RKO (cell line): ENCODE measurements around the gene SCAF11.

Source experiments
- DNase-seq: peaks from one replicate; pipeline ENCODE4 v3.0.0-alpha.2; 2016; ENCODE audit warnings: low spot score

The SCAF11 gene

DNA sequence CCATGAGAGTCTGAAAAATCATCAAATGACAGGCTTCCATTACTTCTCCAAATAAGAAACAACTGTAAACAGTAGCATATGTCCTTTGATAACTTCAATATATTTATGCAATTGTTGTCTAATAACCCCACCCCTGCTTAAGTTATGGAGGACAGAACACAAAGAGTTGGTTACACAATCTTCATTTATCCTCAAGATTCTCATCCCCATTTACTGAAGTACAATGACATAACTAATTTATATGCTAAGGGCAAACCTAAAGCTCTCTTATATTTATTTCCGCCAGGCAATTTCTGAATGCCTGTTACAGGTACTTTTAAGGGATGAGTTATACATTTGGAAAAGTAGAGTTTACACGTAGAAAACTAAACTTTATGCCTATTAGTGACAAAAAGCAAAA is 12.3 kb downstream of the SCAF11 start:
- no peak for DNase-seq

DNA sequence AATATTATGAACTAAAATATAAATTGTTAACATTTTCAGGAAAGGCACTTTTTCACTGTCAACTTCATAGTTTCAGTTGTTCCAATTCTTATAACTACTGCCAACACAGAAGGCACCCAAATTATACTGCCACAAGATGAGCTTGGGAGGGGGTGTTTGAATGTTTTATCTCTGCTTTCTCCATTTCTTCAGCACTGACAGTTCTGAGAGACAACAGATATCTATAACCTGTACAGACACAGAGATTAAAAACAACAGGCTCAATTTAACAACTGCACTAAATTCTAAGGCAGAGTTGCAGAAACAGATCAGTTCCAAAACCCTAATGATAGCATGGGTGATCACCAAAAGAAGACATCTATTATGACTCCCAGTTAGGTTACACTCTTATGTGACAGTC is 12.8 kb downstream of the SCAF11 start:
- DNase-seq = no peak

DNA sequence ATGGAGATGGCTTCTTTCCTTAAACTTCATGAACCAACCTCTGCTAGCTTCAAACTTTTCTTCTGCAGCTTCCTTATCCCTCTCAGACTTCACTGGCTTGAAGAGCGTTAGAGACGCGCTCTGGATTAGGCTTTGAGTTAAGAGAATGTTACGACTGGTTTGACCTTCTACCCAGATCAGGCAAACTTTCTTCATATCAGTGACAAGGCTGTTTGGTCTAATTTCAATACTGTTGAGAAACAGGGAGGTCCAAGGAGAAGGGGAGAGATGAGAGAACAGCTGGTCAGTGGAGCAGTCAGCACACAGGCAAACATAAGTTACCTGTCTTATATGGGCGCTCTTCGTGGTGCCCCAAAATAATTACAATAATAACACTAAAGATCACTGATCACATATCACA is 14.9 kb downstream of the SCAF11 start:
- no peak for DNase-seq

DNA sequence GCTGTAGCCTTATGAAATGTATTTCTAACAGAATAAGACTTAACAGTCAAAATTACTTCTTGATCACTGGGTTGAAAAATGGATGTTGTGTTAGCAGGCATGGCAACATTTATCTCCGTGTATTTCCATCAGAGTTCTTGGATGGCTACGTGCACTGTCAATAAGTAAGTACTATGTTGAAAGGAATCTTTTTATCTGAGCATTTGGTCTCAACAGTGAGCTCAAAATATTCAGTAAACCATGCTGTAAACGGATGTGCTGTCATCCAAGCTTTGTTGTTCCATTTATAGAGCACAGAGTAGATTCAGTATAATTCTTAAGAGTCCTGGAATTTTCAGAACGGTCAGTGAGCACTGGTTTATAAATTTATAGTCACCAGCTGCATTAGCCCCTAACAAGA is 15.5 kb downstream of the SCAF11 start:
- no peak for DNase-seq

DNA sequence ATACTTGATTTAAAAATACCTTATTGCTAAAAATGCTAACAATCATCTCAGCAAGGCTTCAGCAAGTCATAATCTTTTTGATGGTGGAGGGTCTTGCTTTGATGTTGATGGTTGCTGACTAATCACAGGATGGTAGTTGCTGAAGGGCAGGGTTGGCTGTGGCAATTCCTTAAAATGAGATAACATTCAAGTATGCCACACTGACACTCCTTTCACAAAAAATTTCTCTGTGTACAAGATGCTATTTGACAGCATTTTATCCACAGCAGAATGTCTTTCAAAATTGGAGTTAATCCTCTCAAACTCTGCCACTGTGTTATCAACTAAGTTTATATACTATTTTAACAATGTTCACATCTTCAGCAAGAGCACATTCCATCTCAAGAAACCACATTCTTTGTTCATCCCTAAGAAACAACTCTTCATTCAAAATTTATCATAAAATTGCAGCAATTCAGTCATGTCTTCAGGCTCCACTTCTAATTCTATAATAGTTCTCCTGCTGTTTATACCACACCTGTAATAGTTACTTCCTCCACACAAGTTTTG is 16.1 kb downstream of the SCAF11 start:
- no peak for DNase-seq

DNA sequence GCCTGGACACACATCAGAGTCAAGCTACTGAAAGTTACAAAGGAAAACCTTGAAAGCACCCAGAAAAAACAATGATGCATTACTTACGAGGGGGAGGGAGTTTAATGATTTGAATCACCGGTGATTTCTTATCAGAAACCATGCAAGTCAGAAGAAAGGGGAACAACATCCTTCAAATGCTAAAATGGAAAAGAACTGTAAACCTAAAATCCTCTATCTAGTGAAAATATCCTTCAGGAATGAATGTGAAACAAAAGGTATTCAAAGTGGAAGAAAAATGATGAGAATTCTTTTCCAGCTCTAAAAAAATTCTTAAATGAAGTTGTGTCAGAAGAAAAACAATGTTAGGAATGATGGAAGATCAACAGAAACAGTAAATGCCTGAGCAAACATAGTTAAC is 16.8 kb downstream of the SCAF11 start:
- no peak for DNase-seq

DNA sequence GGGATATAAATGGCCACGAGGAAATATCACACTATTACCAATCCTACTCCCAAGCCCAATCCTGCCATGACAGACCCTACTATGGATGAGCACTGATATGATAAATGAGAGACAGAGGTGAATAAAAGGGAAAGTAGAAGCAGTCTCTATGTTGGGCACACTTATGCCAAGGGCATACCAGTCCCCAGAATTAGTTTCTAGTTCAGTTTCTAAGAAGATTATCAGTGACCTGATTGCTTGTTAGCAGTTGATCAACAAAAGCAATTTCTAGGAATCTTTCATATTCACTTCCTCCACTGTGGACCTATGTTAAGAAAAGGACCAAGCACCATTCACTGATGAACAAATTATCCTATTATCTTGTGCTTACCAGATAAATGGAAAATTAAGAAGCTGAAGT is 20.0 kb downstream of the SCAF11 start:
- no peak for DNase-seq

DNA sequence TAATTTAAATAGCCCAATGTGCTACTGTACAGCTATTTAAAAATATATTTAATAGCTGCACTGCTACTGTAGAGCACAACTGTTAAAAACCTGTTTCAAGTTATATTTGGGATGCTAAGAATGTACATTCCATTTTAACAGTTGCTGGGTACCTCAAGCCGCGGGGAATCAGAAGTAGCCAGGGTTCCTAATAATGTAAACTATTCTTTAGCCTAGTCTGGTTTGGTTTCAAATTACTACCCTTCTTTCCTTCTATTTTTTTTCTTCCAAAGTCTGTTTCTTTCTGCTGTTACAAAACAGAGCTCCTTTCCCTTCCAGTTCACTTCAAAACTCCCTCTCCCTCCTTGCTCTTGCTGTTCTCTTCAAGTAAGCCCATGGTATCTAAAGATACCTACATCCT is 21.3 kb downstream of the SCAF11 start:
- DNase-seq = no peak

DNA sequence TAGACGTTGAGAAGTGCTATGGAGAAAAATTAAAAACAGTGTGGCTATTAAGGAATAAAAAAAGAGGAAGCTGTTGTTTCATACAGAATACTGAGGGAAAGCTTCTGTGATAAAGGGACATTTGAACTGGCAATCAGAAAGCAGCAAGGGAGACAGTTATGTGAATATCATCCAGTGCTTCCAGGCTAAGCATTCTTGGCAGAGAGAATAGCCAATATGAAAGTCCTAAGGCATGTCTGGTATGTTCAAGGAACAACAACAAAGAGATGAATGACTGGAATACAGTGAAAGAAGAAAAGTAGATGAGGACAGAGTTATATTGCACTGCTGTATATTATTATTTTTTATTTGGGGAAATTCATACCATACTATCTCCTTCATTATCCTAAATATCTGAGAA is 23.9 kb downstream of the SCAF11 start:
- DNase-seq = no peak

DNA sequence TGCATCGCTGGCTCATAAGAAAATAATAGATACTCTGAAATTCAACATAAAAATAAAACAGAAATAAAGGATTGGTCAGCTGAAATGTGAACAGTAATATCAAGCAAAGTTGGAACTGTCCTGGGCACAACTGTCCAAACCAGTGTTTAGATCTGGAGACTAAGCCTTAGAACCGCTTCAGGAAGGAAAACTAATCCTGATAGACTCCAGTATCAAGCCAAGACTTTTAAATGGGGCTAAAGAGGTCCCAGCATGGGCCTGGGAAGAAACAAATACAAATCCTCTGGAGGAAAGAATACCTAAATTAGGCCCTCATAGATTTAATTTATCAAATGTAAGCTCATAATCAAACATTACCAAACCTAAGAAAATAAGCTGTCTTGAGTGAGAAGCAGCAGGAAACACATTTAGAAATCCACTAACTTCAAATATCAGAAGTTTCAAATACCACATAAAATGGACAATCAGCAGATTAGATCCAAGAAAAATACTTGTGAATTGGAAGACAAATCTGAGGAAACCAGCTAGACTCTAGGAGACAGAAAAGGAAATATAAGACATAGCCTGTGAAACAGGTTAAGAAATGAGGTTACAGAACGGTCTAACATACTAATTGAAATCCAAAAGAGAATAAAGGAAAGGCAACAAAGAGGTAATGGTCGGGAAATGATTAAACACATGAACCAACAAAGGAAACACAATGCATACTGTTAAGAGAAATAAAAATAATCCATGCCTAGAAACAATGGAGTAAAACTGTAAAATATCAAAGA is 27.6 kb downstream of the SCAF11 start:
- no peak for DNase-seq

DNA sequence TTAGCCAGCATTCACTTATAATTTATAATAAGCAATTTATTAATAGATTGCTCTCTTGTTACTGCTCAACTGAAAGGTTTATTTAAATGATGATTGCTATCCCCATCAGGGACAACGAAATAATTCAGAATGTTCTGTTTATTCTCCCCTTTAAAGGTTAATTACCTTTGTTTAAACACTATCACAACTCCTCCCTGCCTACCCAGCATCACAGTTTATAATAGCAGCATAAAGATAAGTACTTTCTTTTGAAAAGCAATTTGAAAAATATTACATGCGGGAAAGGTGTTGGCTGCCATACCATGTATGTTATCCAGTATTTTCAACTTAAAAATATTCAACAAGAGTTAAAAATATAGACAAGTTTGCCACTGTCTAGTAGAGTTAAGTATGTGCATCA is 30.6 kb downstream of the SCAF11 start:
- no peak for DNase-seq

DNA sequence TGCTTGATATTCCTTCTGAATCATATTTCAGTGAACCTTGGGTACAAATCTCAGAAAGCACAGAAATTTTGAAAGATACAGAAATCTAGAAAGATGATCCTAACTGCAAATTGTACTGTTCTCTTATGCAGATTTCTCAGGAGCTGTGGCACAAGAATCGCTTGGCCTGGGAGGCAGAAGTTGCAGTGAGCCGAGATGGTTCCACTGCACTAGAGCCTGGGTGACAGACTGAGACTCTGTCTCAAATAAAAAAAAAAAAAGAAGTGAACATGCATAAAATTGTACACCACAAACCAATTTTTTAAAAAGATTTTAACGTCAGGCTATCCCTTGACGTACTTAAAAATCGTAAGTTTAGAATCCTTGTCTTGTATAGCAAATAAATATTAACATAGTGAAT is 31.3 kb downstream of the SCAF11 start:
- DNase-seq = no peak

DNA sequence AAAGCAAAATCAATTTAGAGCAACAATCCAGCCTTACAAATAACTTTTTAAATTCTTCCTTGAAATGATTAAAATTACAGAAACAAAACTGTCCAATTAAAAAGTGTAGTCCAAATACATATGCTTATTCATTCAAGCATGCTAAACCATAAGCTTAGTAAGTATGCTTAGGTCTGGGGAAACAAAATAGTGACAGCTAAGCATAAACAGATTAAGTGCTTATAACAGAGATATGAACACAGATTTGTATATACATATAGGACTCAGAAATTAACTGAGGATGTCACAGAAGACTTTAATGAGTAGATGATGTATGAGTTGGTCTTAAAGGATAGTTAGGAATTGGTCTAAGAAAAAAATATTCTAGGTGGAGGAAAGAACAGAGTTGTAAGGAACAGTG is 41.8 kb downstream of the SCAF11 start:
- no peak for DNase-seq

DNA sequence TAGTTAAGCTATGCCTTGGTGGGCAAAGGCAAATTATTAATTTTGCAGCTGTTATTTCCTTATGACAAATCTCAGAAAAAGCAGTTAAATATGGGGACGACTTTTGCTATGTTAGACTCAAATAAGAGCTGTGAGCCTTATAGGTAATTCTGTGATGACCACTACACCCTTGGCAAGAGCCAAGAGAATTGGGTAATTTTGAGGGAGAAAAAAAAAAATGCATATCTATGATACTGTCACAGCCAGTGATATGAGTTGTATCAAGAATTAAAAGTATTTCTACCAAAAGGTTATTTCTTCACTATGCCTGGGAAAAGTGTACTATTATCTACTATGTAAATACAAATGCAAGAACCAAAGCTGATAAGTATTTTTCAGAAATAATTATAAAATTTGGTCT is 43.9 kb downstream of the SCAF11 start:
- no peak for DNase-seq

DNA sequence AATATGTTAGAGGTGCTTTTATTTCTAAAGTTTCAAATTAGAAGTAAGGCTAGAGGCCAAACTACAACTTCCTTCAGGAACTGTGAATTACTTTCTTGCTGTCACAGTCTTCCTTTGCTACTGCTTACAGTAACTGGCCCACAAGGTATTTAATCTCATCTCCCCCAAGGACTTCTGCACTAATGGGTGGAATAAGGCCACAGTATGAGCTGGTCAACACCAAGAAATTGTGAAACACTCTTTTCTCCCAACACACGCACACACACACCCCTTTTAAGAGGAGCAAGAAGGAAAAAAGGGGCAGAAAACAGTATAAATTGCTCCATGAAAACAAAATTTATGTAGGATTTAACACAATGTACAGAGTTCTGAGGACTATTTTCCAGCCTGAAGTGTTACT is 45.6 kb downstream of the SCAF11 start:
- no peak for DNase-seq

DNA sequence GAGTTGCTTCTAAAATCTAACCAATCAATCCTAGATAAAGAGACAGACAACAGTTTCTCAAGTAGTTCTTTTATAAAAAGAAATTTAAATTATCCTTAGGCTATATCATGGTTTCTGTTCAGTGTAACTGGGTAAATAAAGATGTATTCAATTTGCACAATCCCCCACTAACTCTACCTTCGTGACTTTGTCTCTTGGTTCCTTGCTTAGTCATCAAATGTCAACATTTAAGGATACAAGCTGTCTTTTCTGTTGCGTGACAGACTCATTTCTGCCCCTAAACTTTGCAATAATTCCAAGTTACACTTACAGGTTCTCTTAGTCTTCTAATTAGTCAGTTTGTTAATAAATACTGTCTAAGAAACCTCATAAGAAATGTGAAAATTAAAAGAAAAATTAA is 50.6 kb downstream of the SCAF11 start:
- DNase-seq = no peak

DNA sequence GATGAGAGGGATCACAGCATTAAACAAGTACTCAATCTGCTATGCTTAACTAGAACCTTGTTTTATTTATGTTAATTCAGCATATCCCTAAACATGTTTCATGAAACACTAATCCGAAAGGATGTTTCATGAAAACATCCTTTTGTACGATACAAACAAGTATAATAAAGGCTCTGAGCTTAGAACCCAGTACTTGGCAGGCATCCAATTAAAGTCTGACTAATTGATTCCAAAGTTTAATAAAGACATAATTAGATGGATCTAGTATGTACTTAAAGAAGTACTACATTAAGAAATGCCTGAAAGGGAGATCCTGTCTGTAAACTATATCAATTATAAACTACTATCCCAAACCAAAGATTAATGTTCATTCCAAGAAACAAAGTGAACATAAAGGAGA is 51.8 kb downstream of the SCAF11 start:
- DNase-seq = no peak

DNA sequence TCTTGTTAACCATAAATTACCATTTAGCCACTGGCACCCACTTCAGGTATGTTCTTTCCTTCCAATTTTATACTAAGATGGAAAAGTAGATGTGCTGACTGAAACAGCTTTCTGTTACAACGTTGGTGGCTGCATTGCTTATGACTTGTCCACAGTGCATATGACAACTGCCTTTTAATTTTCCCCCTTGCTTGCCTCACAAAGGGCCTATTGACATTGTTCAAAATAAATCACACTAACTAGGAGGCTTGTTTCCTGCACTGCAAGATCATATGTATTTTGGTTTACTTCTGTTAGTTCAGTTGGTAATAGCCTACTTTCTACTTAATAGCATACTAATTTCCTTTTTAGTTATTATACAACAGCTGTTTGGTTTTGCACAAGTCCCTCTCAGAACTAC is 55.4 kb downstream of the SCAF11 start:
- DNase-seq = no peak

DNA sequence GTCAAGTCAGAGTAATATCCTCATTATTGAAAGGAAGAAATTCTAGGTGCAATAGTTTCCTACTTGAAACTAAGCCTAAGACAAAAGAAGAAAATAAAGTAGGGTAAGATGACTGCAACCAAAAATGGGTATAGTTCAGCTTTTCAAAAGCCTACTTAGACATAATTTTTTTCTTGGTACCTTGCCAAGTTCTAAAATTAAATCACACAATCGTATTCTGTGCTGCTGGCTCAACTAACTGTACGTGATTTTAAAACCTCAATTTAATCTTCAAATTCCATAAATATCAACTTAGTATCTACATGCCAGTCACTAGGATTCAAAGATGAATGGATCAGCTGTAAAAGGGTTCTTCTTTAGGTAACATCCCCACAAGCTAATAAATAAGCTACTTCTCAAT is 56.9 kb downstream of the SCAF11 start:
- no peak for DNase-seq

DNA sequence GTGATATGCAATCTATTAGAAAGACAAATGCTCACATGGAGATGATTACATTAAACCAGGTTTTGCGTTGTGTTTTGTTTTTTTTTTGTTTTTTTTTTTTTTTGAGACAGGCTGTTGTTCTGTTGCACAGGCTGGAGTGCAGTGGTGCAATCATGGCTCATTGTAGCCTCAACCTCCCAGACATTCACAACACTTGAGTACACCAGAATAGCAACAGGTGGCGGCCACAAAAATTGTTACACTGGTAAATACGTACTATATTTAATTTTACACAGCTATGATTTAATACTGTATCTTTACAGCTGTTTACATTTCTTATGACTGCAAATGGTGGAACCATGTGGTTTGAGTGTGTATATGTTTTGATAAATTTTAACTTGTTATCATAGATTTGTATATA is 60.0 kb downstream of the SCAF11 start:
- no peak for DNase-seq

DNA sequence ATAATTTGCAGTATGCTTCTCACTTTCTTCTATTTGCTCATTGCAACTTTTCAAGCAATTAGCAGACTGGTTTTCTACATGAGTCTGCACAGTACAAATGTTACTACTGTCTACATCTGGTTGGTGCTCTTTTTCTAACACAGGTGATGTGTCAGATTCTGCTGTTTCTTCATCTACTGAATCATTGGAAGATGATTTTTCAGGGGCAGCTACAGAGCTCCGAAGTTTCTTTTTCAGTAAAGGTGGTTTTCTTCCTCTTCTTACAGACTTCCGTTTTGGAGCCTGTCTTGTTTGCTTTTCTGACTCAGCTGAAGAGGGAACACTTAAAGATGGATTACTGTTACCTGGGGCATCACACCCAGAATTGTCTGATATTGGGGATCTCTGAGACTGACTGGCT is 62.1 kb downstream of the SCAF11 start:
- DNase-seq = no peak

DNA sequence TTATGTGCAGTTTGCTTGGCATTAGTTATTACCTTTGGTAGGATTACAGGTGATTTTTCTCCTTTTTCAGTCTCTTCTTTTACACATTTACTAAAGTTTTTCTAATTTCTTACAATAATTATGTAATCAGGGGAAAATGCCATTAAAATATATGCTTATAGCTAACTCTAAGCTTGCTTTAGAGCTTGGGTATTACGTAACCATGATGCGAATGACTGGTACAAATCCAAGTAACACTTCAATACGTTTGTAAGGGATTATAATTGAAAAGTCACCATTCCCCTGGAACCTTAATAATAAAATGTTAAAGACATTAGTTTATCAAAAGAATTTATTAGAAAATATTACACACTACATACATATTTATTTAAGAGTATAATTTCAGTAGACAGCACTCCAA is 71.6 kb downstream of the SCAF11 start:
- no peak for DNase-seq

DNA sequence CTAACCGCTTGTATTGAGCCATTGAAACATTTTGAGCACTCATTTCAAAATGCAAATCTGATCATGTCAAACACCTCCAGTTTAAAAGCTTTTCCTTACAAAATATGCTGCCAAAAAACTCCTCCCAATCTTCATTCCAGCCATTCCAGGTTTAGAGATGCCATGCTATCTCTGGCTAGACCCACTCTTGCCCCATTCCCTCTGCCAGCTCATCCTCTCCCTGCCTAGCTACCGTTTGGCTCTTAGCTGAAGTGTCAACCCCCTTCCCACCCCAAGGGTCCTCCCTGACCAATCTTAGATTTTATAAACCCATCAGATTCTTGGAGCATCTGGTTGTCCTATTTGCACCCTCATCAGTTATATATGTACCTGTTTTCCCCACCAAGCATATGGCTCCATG is 75.0 kb downstream of the SCAF11 start:
- no peak for DNase-seq

DNA sequence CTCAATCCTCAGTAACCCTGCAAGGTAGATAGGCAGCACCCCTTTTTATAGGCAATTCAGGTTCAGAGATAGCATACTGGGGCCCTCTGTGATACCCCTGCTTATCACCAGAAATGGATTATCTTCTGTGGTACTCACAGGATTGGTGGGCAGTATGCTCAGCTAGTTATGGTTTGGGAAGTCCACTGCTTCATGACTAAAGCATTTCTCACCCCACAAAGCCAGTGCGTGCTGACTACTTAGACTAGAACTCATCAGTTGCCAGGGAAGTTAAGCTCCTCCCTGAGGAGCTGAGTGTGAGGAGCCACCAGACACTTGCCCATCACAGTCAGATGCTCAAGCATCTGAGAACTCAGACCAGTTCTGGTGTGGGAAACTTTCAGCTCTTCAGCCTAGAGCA is 76.3 kb downstream of the SCAF11 start:
- peak; percentile 86 for DNase-seq
